ENCODE data around the gene MEI4.
"Not testable (repeated sequence)": the region's sequence is repeated elsewhere in the genome, so short reads cannot be mapped to it uniquely, and the experiment has no call there.

Gene MEI4

DNA sequence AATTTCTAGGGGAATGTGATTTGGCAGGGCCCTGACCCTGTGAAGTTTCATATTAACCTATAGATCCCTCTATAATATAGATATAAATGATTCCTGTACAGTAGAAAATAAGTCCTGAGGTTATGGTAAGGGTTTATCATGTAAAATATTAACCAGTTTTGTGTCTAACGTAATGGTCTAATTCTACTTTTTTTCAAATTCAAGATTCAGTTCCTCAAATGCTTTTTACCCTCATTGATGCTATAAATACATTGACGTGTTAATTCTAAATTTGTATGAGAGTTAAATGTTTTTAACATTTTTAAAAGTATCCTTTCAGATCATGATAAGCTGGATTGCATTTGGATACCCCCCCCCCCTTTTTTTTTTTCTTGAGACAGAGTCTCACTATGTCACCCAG, 169.4 kb downstream of the MEI4 start:
- in situ Hi-C loops (cut with MboI; ENCODE audit: low sequenced_read_pairs, unreplicated experiment), result no loop called here
- DNase-seq (ENCODE audit: low spot score), result no peak

DNA sequence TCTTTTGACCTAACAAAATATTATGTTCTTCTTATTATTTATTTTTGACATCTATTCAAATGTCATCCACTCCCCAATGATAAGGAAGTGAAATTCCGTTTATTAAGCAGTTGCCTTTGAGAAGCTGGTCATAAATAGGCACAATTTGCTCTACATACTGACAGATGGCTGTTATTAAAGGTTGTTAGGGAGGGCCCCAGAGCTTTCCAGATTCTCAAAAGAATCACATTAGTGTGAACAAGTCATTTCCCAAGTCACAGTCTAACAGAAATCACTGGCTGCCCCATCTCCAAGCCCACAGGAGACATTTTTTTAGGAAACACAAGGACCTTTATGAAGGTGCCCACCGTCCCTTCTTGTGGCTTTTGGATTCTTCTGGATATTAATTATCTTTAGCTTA, 172.4 kb downstream of the MEI4 start:
- TF ChIP-seq, protein P1, sequence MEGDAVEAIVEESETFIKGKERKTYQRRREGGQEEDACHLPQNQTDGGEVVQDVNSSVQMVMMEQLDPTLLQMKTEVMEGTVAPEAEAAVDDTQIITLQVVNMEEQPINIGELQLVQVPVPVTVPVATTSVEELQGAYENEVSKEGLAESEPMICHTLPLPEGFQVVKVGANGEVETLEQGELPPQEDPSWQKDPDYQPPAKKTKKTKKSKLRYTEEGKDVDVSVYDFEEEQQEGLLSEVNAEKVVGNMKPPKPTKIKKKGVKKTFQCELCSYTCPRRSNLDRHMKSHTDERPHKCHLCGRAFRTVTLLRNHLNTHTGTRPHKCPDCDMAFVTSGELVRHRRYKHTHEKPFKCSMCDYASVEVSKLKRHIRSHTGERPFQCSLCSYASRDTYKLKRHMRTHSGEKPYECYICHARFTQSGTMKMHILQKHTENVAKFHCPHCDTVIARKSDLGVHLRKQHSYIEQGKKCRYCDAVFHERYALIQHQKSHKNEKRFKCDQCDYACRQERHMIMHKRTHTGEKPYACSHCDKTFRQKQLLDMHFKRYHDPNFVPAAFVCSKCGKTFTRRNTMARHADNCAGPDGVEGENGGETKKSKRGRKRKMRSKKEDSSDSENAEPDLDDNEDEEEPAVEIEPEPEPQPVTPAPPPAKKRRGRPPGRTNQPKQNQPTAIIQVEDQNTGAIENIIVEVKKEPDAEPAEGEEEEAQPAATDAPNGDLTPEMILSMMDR (IDR thresholded peaks at IDR 0.05; ENCODE audit: borderline replicate concordance, control extremely low read depth, extremely low read depth, insufficient read depth, missing control alignments), result no peak
- no peak for DNase-seq (ENCODE audit: low spot score)
- in situ Hi-C loops (cut with MboI; ENCODE audit: low sequenced_read_pairs, unreplicated experiment), result no loop called here

More for the DNA sequence above, 169.4 kb downstream of the MEI4 start:
- TF ChIP-seq, protein P1 (IDR thresholded peaks at IDR 0.05; ENCODE audit: borderline replicate concordance, control extremely low read depth, extremely low read depth, insufficient read depth, missing control alignments), result no peak

DNA sequence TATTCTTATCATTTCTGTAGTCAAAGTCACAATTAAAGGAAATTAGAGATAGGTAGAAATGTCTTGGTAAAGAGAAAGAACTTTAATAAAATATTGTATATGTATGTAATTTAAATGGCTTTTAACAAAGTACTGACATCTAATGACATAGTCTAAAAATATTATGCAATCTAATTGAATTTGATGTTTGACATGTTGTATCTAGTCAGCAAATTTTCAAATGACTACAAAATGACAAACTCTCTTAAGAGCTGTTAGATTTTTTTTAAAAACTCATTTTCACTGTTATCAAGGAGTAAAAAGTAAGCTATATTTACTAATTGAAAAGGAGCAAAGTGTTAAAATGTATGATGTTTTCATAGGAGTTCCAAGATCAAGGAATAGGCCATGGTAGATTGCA, 176.9 kb downstream of the MEI4 start:
- no peak for DNase-seq (ENCODE audit: low spot score)
- TF ChIP-seq, protein P1 (IDR thresholded peaks at IDR 0.05; ENCODE audit: borderline replicate concordance, control extremely low read depth, extremely low read depth, insufficient read depth, missing control alignments), result no peak
- in situ Hi-C loops (cut with MboI; ENCODE audit: low sequenced_read_pairs, unreplicated experiment), result no loop called here

DNA sequence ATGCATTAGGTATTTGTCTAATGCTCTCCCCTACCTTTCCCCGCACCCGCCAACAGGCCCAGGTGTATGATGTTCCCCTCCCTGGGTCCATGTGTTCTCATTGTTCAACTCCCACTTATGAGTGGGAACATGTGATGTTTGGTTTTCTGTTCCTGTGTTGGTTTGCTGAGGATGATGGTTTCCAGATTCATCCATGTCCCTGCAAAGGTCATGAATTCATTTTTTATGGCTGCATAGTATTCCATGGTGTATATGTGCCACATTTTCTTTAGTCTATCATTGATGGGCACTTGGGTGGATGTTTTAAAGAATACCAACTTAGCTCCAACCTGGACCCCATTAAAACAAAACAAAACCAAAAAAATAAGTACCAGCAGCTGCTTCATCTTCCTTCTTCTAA, 180.9 kb downstream of the MEI4 start:
- DNase-seq (ENCODE audit: low spot score); in situ Hi-C loops (cut with MboI; ENCODE audit: low sequenced_read_pairs, unreplicated experiment): not testable (repeated sequence)

DNA sequence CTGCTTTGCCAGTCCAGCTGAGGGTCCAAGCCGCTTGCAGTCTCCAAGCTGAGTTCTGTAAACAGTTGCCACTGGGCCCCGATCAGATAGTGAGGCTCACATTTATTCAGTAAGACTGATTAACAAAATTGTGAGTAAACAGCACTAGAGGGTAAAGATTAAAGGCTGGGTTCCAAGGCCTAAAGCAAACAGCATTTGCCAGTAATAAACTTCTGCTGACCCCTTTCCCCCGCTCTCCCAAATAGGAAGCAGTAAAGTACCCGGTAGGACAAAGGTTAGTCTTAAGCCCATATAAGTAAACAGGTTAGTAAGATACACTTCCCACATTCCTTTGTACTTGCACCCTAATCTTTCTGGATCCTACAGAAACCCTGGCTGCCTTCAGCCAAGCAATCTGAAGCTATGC, 181.8 kb downstream of the MEI4 start:
- TF ChIP-seq, protein P1 (IDR thresholded peaks at IDR 0.05; ENCODE audit: borderline replicate concordance, control extremely low read depth, extremely low read depth, insufficient read depth, missing control alignments), result no peak
- in situ Hi-C loops (cut with MboI; ENCODE audit: low sequenced_read_pairs, unreplicated experiment), result no loop called here
- DNase-seq (ENCODE audit: low spot score), result no peak

DNA sequence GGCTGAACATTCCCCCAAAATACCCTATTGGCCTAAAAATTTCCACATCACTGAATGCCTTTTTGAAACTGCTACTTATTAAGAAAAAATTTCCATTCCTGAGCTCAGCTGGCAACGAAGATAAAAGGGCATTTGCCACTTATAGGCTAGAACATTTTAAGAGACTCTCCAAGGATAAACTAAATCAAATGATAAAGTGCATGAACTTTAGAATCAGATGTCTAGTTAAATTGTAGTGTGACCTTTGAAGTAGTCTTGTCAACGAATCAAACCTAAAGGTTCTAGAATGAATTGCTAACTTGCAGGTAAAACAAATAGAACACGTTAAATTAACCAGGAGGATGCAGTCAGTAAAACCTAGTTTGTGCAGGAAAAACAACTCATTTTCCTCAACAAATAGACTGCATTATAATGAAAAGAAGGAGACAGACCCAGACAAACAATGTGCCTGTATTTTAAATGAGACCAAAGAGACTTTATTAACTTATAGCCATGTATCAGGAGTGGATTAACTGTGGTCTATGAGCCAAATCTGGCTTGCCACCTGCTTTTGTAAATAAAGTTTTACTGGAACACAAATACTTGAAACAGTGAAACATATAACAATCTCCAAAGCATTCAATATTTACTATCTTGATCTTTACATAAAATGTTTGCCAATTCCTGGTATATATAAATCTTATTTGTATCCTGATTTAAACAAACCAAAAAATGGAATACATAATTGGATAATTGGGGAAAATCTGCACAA, 184.4 kb downstream of the MEI4 start:
- DNase-seq (ENCODE audit: low spot score), result no peak
- TF ChIP-seq, protein P1 (IDR thresholded peaks at IDR 0.05; ENCODE audit: borderline replicate concordance, control extremely low read depth, extremely low read depth, insufficient read depth, missing control alignments), result no peak
- in situ Hi-C loops (cut with MboI; ENCODE audit: low sequenced_read_pairs, unreplicated experiment), result no loop called here

DNA sequence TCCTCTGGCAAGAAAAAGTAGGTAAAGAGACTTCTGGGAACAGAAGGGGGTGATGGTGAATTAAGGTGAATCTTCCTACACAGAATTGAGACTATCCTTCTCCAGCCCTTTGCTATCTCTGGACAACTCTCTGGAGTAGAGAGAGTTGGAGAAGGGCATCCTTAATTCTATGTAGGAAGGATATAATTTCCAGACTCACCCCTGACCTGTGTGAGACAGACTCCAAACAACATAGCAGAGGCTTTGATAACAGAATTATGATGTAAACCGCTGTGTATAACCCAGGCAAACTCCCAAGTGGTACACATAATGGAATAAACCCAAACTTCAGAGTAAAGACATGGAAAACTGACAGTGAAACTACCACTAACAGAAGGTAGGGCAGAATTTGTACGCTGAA, 186.5 kb downstream of the MEI4 start:
- in situ Hi-C loops (cut with MboI; ENCODE audit: low sequenced_read_pairs, unreplicated experiment), result no loop called here
- TF ChIP-seq, protein P1 (IDR thresholded peaks at IDR 0.05; ENCODE audit: borderline replicate concordance, control extremely low read depth, extremely low read depth, insufficient read depth, missing control alignments), result no peak
- DNase-seq (ENCODE audit: low spot score), result no peak
